HepG2 (cell line): ENCODE data around the gene BCAM. TPM values are rescaled to one million over a fixed set of nuclear protein-coding genes. Genes with fewer than 3 reads are reported as not detected.

Source experiments
- DMAP1 ChIP-seq: IDR thresholded peaks from 2 replicates; pipeline ENCODE4 v1.6.1; 2016
- GPN1 ChIP-seq: sonication (generic); formaldehyde crosslinking; IDR thresholded peaks from 2 replicates; pipeline ENCODE4 v1.5.1; 2020; ENCODE audit warnings: missing genetic modification reagents, borderline replicate concordance
- HNRNPK ChIP-seq: fragments of 200-400 bp; formaldehyde crosslinking; IDR thresholded peaks from 2 replicates; pipeline ENCODE4 v1.6.1; 2018; ENCODE audit warnings: low read length, low read depth, moderate library complexity, mild to moderate bottlenecking; ENCODE audit not compliant: poor library complexity, severe bottlenecking
- KDM2A ChIP-seq: sonication (generic); formaldehyde crosslinking; IDR thresholded peaks from 2 replicates; pipeline ENCODE4 v1.4.0; 2020; ENCODE audit warnings: low read depth, missing genetic modification reagents, borderline replicate concordance
- MXI1 ChIP-seq: IDR thresholded peaks from 3 replicates; pipeline ENCODE4 v1.6.1; 2012; ENCODE audit warnings: low read depth, low read length, inconsistent platforms, borderline replicate concordance
- NR2F1 ChIP-seq, 2 experiments: fragments of 450-650 bp in 1 of 2; formaldehyde crosslinking in 1 of 2; IDR thresholded peaks; 2 replicates each; pipeline versions ENCODE4 v1.5.0 to v1.6.1; 2016 to 2020; ENCODE audit warnings: mild to moderate bottlenecking in 1 of 2, missing compliant biosample characterization in 1 of 2, missing genetic modification reagents in 1 of 2, moderate library complexity in 1 of 2
- POLR2A ChIP-seq, 2 experiments: IDR thresholded peaks; 2 replicates each; pipeline ENCODE4 v1.6.1; 2011; ENCODE audit warnings: low read depth in 2 of 2, low read length in 2 of 2, mild to moderate bottlenecking in 1 of 2, moderate library complexity in 1 of 2; ENCODE audit not compliant: insufficient read depth in 1 of 2
- SAP130 ChIP-seq: IDR thresholded peaks from 2 replicates; pipeline ENCODE4 v1.6.1; 2016; ENCODE audit warnings: low read depth
- SP4 ChIP-seq: sonication (generic); formaldehyde crosslinking; IDR thresholded peaks from 2 replicates; pipeline ENCODE4 v1.8.1; 2023; ENCODE audit warnings: mild to moderate bottlenecking, missing genetic modification reagents
- STAG1 ChIP-seq: sonication (generic); formaldehyde crosslinking; IDR thresholded peaks from 2 replicates; pipeline ENCODE4 v1.4.0; 2020; ENCODE audit warnings: missing genetic modification reagents
- TEAD3 ChIP-seq: optimal IDR thresholded peaks from 2 replicates; pipeline ENCODE3; 2016; ENCODE audit warnings: borderline replicate concordance
- ZBTB38 ChIP-seq: sonication (generic); formaldehyde crosslinking; IDR thresholded peaks from 2 replicates; pipeline ENCODE4 v1.5.1; 2020; ENCODE audit warnings: mild to moderate bottlenecking, missing genetic modification reagents
- ZFY ChIP-seq: sonication (generic); formaldehyde crosslinking; IDR thresholded peaks from 2 replicates; pipeline ENCODE4 v1.4.0; 2020; ENCODE audit warnings: missing genetic modification reagents
- ZMYM3 ChIP-seq: sonication (generic); formaldehyde crosslinking; IDR thresholded peaks from 2 replicates; pipeline ENCODE4 v1.5.1; 2020; ENCODE audit warnings: mild to moderate bottlenecking, missing genetic modification reagents
- ZNF367 ChIP-seq: sonication (generic); formaldehyde crosslinking; IDR thresholded peaks from 2 replicates; pipeline ENCODE4 v1.4.0; 2020; ENCODE audit warnings: missing genetic modification reagents, borderline replicate concordance
- polyA plus RNA-seq, 8 experiments: library from polyadenylated mRNA; depleted of rRNA in 3 of 8; stranded (reverse) in 7 of 8; unstranded in 1 of 8; fragments of >200 nt; fragmentation: Illumina TruSeq in 4 of 8; extraction: Trizol in 4 of 8; gene quantifications; 2 replicates each; pipeline versions ENCODE4 v1.2.1 to v1.2.3, GENCODE V29; 2011 to 2016; ENCODE audit warnings: low read depth in 4 of 8, missing spikeins in 1 of 8, mixed read lengths in 1 of 8; ENCODE audit not compliant: insufficient read depth in 1 of 8
- total RNA-seq, 5 experiments: library from RNA; depleted of rRNA; stranded (reverse); fragments of >200 nt; fragmentation: Illumina TruSeq; extraction: Trizol; gene quantifications; 2 replicates each; pipeline ENCODE4 v1.2.3, GENCODE V29; 2016; ENCODE audit warnings: low read depth in 1 of 5
- TF ChIP-seq, protein P1 (sequence below): sonication (generic); formaldehyde crosslinking; IDR thresholded peaks from 2 replicates; pipeline ENCODE4 v1.4.0; 2020; ENCODE audit warnings: mild to moderate bottlenecking, missing genetic modification reagents

Gene BCAM
- total and polyA plus RNA-seq, 2 of the 13 experiments (the other 11 are each of a cell fraction or from before 2014, with no cell fraction given): 51.2 to 62.7 TPM

DNA sequence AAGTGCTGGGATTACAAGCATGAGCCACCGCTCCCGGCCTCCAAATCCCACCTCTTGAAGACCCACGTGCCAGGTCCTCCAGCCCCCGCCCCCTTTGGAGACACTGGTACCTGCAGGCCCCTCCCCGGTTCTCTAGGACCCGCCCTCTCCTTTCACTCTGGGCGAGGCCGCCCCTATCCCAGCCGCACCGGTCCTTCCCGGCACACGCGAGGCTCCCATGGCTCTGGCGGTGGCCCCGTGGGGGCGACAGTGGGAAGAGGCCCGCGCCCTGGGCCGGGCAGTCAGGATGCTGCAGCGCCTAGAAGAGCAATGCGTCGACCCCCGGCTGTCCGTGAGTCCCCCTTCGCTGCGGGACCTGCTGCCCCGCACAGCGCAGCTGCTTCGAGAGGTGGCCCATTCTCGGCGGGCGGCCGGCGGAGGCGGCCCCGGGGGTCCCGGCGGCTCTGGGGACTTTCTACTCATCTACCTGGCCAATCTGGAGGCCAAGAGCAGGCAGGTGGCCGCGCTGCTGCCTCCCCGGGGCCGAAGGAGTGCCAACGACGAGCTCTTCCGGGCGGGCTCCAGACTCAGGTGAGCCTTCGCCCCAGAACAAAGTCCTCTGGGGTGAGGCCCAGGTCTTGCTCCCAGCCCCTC is 31.1 kb upstream of the BCAM start, which contains the start of gene CBLC (continued):
- TF ChIP-seq GPN1 (no peak), ZFY (peak; percentile 60), MXI1 (0 out of 3 replicates have a peak, but pooled peaks have one; percentile 25), KDM2A (CRISPR knock-in tag) (peak; percentile 60; the same call in 1 of the 2 replicates), STAG1 (CRISPR knock-in tag) (peak; percentile 37), TEAD3 (peak; percentile 28), ZBTB38 (peak; percentile 41; the same call in 1 of the 2 replicates), HNRNPK (peak; percentile 19), ZMYM3 (CRISPR knock-in tag) (peak; percentile 47), DMAP1 (peak; percentile 53; the same call in 1 of the 2 replicates), POLR2A (IDR thresholded peaks at IDR 0.05; ENCODE audit: insufficient read depth in 1 of 2, low read depth in 2 of 2, low read length in 2 of 2) (0 out of 4 replicates have a peak, but pooled peaks of 1 of the 2 experiments have one; percentile 8), ZNF367 (no peak), SP4 (CRISPR knock-in tag) (peak; percentile 67; the same call in 1 of the 2 replicates), NR2F1 (CRISPR knock-in tag; IDR thresholded peaks at IDR 0.05) (no peak), SAP130 (CRISPR knock-in tag) (peak; percentile 57)
- TF ChIP-seq, protein P1, sequence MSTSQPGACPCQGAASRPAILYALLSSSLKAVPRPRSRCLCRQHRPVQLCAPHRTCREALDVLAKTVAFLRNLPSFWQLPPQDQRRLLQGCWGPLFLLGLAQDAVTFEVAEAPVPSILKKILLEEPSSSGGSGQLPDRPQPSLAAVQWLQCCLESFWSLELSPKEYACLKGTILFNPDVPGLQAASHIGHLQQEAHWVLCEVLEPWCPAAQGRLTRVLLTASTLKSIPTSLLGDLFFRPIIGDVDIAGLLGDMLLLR (CRISPR knock-in tag): peak; percentile 43; the same call in 1 of the 2 replicates
